ENCODE data around the gene LRIG3.

DNA sequence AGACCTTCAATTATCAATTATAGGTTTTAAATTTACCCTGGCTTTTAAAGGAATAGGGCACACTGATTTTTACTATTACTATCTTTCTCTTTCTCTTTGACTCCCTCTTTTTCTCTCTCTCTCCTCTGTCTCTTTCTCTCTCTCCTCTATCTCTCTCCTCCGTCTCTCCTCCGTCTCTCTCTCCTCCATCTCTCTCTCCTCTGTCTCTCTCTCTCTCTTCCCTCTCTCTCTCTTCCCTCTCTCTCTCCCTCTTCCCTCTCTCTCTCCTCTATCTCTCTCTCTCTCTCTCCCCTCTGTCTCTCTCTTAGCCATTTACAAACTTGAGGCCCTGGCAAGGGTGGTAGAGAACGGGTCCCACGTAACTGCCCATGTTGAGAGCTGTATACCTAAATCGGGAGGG, 62.3 kb downstream of the LRIG3 start:
- TF ChIP-seq, protein P1, sequence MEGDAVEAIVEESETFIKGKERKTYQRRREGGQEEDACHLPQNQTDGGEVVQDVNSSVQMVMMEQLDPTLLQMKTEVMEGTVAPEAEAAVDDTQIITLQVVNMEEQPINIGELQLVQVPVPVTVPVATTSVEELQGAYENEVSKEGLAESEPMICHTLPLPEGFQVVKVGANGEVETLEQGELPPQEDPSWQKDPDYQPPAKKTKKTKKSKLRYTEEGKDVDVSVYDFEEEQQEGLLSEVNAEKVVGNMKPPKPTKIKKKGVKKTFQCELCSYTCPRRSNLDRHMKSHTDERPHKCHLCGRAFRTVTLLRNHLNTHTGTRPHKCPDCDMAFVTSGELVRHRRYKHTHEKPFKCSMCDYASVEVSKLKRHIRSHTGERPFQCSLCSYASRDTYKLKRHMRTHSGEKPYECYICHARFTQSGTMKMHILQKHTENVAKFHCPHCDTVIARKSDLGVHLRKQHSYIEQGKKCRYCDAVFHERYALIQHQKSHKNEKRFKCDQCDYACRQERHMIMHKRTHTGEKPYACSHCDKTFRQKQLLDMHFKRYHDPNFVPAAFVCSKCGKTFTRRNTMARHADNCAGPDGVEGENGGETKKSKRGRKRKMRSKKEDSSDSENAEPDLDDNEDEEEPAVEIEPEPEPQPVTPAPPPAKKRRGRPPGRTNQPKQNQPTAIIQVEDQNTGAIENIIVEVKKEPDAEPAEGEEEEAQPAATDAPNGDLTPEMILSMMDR (IDR thresholded peaks at IDR 0.05) = no peak
- no peak for TF ChIP-seq POLR2A (IDR thresholded peaks at IDR 0.05)

Measured in thyroid gland (tissue), 4 donors.